ENCODE data around the gene RPL5.

GRCh38 chr1:92826792-92827191 is 5.0 kb upstream of the RPL5 start:
- TF ChIP-seq TOX (CRISPR knock-in tag; IDR thresholded peaks at IDR 0.05; ENCODE audit: borderline replicate concordance) = no peak
- no peak for TF ChIP-seq CREB5 (CRISPR knock-in tag; IDR thresholded peaks at IDR 0.05; ENCODE audit: low read depth)
- no peak for TF ChIP-seq ZNF565 (CRISPR knock-in tag; conservative IDR thresholded peaks at IDR 0.05; ENCODE audit: low read depth)
- no peak for TF ChIP-seq ARNTL (CRISPR knock-in tag; IDR thresholded peaks at IDR 0.05; ENCODE audit: borderline replicate concordance, low read depth)
- TF ChIP-seq ZFP3 (CRISPR knock-in tag; IDR thresholded peaks at IDR 0.05) = no peak
- TF ChIP-seq PATZ1 (CRISPR knock-in tag; IDR thresholded peaks at IDR 0.05; ENCODE audit: borderline replicate concordance) = no peak
- no peak for TF ChIP-seq TSHZ2 (CRISPR knock-in tag; IDR thresholded peaks at IDR 0.05)
- no peak for TF ChIP-seq ESRRG (CRISPR knock-in tag; IDR thresholded peaks at IDR 0.05)
- TF ChIP-seq SNAI2 (CRISPR knock-in tag; IDR thresholded peaks at IDR 0.05) = no peak
- TF ChIP-seq ZC3H10 (CRISPR knock-in tag; IDR thresholded peaks at IDR 0.05) = no peak
- TF ChIP-seq RARB (CRISPR knock-in tag; IDR thresholded peaks at IDR 0.05) = no peak
- TF ChIP-seq ZFP30 (CRISPR knock-in tag; IDR thresholded peaks at IDR 0.05) = no peak
- TF ChIP-seq PPARA (CRISPR knock-in tag; IDR thresholded peaks at IDR 0.05; ENCODE audit: borderline replicate concordance) = no peak
